ENCODE data around the gene LCN9. TPM values are rescaled to one million over a fixed set of nuclear protein-coding genes. Genes with fewer than 3 reads are reported as not detected.

LCN9 gene
- 1 to 10 TPM in 1 of 4 donors, not detected in 3; 1.4 TPM for total RNA-seq

DNA sequence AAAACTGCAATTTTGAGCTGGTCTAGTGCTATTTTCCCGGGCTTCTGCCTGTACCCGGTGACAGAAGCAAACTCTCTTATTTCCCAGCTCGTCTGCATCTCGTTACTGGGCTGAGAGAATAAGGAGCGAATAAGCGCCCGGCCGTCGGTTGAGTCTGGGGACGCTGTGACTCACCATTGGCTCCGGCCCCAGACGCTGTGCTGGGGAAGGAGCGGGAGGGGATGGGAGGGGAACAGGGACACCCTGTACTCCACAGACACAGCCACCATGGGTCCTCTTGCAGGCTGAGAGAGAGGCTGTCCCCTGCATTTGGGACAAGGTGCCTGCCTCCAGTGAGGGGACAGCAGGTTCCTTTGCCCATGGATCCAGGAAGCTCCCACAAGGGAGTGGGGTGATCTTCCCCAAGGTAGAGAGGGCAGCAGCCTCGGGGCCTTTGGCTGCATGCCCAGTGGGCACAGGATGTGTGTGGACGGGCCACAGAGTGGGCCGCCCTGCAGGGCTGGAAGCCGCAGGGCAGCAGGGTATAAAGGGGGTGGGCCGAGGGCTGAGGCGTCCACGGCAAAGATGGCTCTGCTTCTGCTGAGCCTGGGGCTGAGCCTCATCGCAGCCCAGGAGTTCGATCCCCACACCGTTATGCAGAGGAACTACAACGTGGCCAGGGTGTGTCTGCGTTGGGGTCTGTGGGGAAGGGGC lies at the start of gene LCN9:
Gene LCN9, plus strand, starts transcription at position 552 of the 693 bp plus-strand sequence. Its CDS starts 13 bp downstream, at position 565.
- TF ChIP-seq, protein P1, sequence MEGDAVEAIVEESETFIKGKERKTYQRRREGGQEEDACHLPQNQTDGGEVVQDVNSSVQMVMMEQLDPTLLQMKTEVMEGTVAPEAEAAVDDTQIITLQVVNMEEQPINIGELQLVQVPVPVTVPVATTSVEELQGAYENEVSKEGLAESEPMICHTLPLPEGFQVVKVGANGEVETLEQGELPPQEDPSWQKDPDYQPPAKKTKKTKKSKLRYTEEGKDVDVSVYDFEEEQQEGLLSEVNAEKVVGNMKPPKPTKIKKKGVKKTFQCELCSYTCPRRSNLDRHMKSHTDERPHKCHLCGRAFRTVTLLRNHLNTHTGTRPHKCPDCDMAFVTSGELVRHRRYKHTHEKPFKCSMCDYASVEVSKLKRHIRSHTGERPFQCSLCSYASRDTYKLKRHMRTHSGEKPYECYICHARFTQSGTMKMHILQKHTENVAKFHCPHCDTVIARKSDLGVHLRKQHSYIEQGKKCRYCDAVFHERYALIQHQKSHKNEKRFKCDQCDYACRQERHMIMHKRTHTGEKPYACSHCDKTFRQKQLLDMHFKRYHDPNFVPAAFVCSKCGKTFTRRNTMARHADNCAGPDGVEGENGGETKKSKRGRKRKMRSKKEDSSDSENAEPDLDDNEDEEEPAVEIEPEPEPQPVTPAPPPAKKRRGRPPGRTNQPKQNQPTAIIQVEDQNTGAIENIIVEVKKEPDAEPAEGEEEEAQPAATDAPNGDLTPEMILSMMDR (IDR thresholded peaks at IDR 0.05): no peak
- ATAC-seq (ENCODE audit: low FRiP score) (no peak), DNase-seq (ENCODE audit: low spot score) (no peak)

DNA sequence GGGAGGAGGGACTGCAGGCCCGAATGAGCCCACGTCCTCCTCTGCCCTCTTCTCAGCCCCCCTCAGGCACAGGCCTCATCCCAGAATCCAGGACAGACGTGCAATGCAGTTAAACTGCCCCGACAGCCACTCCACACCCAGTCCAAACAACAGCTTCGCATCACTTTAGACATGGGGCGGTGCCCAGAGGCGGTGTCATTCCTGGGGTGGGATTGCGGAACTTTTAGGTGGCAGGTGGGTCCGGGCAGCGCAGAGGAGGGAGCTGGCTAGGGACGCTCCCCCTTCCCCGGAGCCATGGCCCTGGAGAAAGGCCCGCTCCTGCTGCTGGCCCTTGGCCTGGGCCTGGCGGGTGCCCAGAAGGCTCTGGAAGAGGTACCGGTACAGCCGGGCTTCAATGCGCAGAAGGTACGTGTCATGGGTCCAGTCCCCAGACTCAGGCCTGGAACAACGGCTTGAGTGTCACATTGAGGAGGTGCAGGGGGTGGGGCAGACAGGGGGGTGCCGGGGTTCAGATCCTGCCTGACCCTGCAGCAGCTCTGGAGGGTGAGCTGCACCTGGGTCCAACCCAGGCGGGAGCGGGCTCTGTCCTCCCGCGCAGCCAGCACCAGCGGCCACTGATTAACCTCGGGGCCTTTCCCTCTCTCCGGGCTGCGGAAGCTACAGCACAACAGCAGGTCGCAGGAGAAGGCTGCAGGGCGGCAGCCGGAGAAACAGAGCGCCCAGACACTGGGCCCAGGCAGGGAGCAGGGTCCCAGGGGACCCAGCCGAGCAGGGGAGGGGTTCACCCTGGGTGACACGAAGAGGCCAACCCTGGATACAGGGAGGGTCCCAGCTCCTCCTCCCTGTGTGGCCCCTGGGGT lies 48.9 kb upstream of the LCN9 start:
- DNase-seq (ENCODE audit: low spot score) (no peak), ATAC-seq (ENCODE audit: low FRiP score) (no peak)
- TF ChIP-seq, protein P1 (IDR thresholded peaks at IDR 0.05): no peak

DNA sequence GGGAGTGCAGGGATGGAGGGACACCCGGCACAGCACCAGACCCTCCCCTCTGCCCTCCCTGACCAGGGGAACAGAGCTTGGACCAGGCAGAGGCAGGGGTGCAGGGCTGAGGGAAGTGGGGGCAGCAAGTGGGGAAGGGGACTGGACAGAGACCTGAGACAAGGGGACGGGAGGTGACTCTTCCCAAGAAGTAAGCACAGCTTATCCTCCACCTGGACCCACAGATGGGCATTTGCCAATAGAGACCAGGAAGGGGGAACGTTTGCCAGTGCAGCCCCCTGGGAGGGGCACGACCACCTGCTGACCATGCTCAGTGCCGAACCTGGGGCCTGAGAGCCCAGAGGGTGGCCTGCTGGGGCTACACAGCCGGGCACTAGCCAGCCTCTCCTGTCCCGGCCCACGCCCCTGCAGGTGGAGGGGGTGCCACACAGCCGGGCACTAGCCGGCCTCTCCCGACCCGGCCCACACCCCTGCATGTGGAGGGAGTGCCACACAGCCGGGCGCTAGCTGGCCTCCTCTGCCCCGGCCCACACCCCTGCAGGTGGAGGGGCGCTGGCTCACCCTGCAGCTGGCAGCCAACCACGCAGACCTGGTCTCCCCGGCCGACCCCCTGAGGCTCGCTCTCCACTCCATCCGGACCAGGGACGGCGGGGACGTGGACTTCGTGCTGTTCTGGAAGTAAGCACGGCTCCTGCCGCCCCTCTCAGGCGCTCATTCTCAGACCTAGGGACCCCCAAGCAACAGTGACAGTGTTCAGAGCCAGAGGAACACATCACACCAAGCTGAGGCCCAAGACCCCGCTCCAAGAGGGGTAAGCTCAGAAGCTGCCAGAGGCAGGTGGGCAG lies 48.1 kb upstream of the LCN9 start:
- no peak for DNase-seq (ENCODE audit: low spot score)
- TF ChIP-seq, protein P1 (IDR thresholded peaks at IDR 0.05): no peak
- ATAC-seq (ENCODE audit: low FRiP score): no peak

- no peak for ATAC-seq (ENCODE audit: low FRiP score)
- no peak for DNase-seq (ENCODE audit: low spot score)
- TF ChIP-seq, protein P1 (IDR thresholded peaks at IDR 0.05): no peak
These were observed 47.2 kb upstream of the LCN9 start for GRCh38 chr9:135615666-135616618.

GRCh38 chr9:135616619-135617537 lies 46.2 kb upstream of the LCN9 start:
- DNase-seq (ENCODE audit: low spot score) (no peak), ATAC-seq (ENCODE audit: low FRiP score) (no peak)
- TF ChIP-seq, protein P1 (IDR thresholded peaks at IDR 0.05): no peak
